ENCODE results near the gene CRELD2. TPM values are rescaled to one million over a fixed set of nuclear protein-coding genes. Genes with fewer than 3 reads are reported as not detected.
A peak's percentile ranks its signal among the peaks of the same experiment; 100 is the strongest.
"Not testable (repeated sequence)": the region's sequence is repeated elsewhere in the genome, so short reads cannot be mapped to it uniquely, and the experiment has no call there.

Gene CRELD2
- total and polyA plus RNA-seq, 2 of the 13 experiments (the other 11 are each of a cell fraction or from before 2014, with no cell fraction given) = 17.2 to 44.7 TPM

DNA sequence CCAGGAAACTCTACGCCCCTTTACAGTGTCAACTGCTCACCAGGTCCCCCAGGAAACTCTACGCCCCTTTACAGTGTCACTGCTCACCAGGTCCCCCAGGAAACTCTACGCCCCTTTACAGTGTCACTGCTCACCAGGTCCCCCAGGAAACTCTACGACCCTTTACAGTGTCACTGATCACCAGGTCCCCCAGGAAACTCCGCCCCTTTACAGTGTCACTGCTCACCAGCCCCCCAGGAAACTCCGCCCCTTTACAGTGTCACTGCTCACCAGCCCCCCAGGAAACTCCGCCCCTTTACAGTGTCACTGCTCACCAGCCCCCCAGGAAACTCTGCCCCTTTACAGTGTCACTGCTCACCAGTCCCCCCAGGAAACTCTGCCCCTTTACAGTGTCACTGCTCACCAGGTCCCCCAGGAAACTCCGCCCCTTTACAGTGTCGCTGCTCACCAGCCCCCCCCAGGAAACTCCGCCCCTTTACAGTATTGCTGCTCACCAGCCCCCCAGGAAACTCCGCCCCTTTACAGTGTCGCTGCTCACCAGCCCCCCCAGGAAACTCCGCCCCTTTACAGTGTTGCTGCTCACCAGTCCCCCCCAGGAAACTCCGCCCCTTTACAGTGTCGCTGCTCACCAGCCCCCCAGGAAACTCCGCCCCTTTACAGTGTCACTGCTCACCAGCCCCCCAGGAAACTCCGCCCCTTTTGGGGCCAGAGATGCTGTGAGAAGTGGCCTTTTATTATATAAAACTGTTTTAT, 26.8 kb downstream of the CRELD2 start:
- FAIRE-seq; TF ChIP-seq MAZ (CRISPR knock-in tag; IDR thresholded peaks at IDR 0.05; ENCODE audit: low read depth); GABPA (IDR thresholded peaks at IDR 0.05; ENCODE audit: low read depth, low read length): not testable (repeated sequence)
- peak; percentile 61; the same call in 1 of the 2 replicates for TF ChIP-seq MAZ (IDR thresholded peaks at IDR 0.05; ENCODE audit: borderline replicate concordance, low read depth, low read length)
- TF ChIP-seq PHF20 (CRISPR knock-in tag; IDR thresholded peaks at IDR 0.05) = 0 out of 2 replicates have a peak, but pooled peaks have one; percentile 38
- TF ChIP-seq, protein P1, sequence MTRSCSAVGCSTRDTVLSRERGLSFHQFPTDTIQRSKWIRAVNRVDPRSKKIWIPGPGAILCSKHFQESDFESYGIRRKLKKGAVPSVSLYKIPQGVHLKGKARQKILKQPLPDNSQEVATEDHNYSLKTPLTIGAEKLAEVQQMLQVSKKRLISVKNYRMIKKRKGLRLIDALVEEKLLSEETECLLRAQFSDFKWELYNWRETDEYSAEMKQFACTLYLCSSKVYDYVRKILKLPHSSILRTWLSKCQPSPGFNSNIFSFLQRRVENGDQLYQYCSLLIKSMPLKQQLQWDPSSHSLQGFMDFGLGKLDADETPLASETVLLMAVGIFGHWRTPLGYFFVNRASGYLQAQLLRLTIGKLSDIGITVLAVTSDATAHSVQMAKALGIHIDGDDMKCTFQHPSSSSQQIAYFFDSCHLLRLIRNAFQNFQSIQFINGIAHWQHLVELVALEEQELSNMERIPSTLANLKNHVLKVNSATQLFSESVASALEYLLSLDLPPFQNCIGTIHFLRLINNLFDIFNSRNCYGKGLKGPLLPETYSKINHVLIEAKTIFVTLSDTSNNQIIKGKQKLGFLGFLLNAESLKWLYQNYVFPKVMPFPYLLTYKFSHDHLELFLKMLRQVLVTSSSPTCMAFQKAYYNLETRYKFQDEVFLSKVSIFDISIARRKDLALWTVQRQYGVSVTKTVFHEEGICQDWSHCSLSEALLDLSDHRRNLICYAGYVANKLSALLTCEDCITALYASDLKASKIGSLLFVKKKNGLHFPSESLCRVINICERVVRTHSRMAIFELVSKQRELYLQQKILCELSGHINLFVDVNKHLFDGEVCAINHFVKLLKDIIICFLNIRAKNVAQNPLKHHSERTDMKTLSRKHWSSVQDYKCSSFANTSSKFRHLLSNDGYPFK (CRISPR knock-in tag; IDR thresholded peaks at IDR 0.05; ENCODE audit: borderline replicate concordance) = peak; percentile 97
- peak; percentile 40; the same call in 1 of the 2 replicates for TF ChIP-seq PAXIP1 (CRISPR knock-in tag; conservative IDR thresholded peaks at IDR 0.05)
- TF ChIP-seq, protein P2, sequence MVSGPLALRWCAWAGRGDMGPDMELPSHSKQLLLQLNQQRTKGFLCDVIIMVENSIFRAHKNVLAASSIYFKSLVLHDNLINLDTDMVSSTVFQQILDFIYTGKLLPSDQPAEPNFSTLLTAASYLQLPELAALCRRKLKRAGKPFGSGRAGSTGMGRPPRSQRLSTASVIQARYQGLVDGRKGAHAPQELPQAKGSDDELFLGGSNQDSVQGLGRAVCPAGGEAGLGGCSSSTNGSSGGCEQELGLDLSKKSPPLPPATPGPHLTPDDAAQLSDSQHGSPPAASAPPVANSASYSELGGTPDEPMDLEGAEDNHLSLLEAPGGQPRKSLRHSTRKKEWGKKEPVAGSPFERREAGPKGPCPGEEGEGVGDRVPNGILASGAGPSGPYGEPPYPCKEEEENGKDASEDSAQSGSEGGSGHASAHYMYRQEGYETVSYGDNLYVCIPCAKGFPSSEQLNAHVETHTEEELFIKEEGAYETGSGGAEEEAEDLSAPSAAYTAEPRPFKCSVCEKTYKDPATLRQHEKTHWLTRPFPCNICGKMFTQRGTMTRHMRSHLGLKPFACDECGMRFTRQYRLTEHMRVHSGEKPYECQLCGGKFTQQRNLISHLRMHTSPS (CRISPR knock-in tag; IDR thresholded peaks at IDR 0.05; ENCODE audit: low read depth) = 0 out of 2 replicates have a peak, but pooled peaks have one; percentile 8
- TF ChIP-seq ZBTB3 (CRISPR knock-in tag; IDR thresholded peaks at IDR 0.05; ENCODE audit: borderline replicate concordance, low read depth) = peak; percentile 100
- peak; percentile 72 for TF ChIP-seq SP4 (CRISPR knock-in tag; IDR thresholded peaks at IDR 0.05)
- TF ChIP-seq, protein P3, sequence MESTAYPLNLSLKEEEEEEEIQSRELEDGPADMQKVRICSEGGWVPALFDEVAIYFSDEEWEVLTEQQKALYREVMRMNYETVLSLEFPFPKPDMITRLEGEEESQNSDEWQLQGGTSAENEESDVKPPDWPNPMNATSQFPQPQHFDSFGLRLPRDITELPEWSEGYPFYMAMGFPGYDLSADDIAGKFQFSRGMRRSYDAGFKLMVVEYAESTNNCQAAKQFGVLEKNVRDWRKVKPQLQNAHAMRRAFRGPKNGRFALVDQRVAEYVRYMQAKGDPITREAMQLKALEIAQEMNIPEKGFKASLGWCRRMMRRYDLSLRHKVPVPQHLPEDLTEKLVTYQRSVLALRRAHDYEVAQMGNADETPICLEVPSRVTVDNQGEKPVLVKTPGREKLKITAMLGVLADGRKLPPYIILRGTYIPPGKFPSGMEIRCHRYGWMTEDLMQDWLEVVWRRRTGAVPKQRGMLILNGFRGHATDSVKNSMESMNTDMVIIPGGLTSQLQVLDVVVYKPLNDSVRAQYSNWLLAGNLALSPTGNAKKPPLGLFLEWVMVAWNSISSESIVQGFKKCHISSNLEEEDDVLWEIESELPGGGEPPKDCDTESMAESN (CRISPR knock-in tag; conservative IDR thresholded peaks at IDR 0.05) = 0 out of 2 replicates have a peak, but pooled peaks have one; percentile 19
- TF ChIP-seq GABPA (CRISPR knock-in tag; IDR thresholded peaks at IDR 0.05; ENCODE audit: low read depth) = peak; percentile 89

More for the DNA sequence above, 26.8 kb downstream of the CRELD2 start:
- POLR2A ChIA-PET = interaction anchor here (12.9 to 18.6 kb wide), 2 partner anchors 10 to 19 kb away, joined by 283 to 722 read pairs; partner anchors contain the start of gene PIM3
- H3K9me3 ChIP-seq (ENCODE audit: low read length); H3K36me3 ChIP-seq (replicated peaks in 1 of 2; ENCODE audit: control insufficient read depth in 1 of 2, insufficient read depth in 2 of 2, low read length in 2 of 2); H4K20me1 ChIP-seq (ENCODE audit: insufficient read depth, low read length); intact Hi-C loops (cut with micrococcal nuclease; ENCODE audit: unreplicated experiment); H2AFZ ChIP-seq (ENCODE audit: low read length); ATAC-seq; CTCF ChIA-PET (ENCODE audit: low intra/inter-chr PET ratio, low total read pairs); H3K79me2 ChIP-seq (ENCODE audit: insufficient read depth, low read length); H3K27me3 ChIP-seq (ENCODE audit: control insufficient read depth in 1 of 2, insufficient read depth in 2 of 2, low read length in 2 of 2); in situ Hi-C loops (cut with HindIII; ENCODE audit: extremely low pct_ligation_motif_present, low pct_unique_long_range_greater_than_20kb); BruUV-seq (replicated peaks): not testable (repeated sequence)
- H3K4me2 ChIP-seq (ENCODE audit: low read depth, low read length) = peak overlapping the region; percentile 92
- 36% methylated on average over 17 of the region's 17 CpGs for WGBS (ENCODE audit: low lambda C conversion rate)
- peak overlapping the region in 1 of 3 experiments; percentile 82; a peak in 1 of 6 replicates for H3K4me3 ChIP-seq (replicated peaks in 1 of 3; ENCODE audit: insufficient read depth in 1 of 3, low read depth in 2 of 3, low read length in 3 of 3)
- peak overlapping the region; percentile 89 for H3K27ac ChIP-seq (ENCODE audit: extremely low read length, insufficient read depth, low read length)
- peak; percentile 78 for DNase-seq (ENCODE audit: low spot score)
- H3K9ac ChIP-seq (ENCODE audit: insufficient read depth, low read depth, low read length) = peak overlapping the region; percentile 91
- H3K4me1 ChIP-seq (ENCODE audit: insufficient read depth, low read length) = peaks cover 96% of the 10 kb centered on the region

Measured in HepG2 (cell line).